GM19239 (cell line): ENCODE measurements around the gene XIRP2.
"Not testable (repeated sequence)": the region's sequence is repeated elsewhere in the genome, so short reads cannot be mapped to it uniquely, and the experiment has no call there.

Experiments used
- DNase-seq: peaks from one replicate; pipeline ENCODE4 v3.0.0; 2011; ENCODE audit warnings: low spot score; ENCODE audit not compliant: insufficient read length
- FAIRE-seq: peaks from 2 replicates; lab custom pipeline; 2011; peaks lifted over from hg19 to GRCh38; lab: Jason Lieb, UNC

XIRP2 gene

GRCh38 chr2:167017021-167017420 lies 128.7 kb downstream of the XIRP2 start:
- no peak for FAIRE-seq
- no peak for DNase-seq

DNA sequence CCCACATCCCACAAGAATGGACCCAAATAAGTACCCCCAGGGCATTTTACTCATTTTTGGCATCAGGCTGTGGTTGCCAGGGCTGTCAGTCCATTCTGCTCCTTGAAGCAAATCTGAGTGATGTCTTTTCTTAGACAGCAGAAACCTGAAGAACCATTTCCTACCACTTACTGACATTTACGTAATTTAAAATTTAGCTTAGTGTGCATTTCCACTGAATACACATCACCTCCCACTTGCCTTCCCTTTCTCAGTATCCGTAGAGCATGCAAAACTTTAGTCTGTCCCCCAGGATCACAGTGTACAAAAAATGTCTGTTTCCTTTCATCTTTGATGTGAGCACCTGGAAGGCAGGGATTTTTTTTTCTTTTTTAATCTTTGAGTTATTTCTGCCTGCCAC lies 130.3 kb downstream of the XIRP2 start:
- FAIRE-seq (no peak), DNase-seq (no peak)

- FAIRE-seq = no peak
- DNase-seq = no peak
Observed at GRCh38 chr2:167028503-167028902, 140.2 kb downstream of the XIRP2 start.

DNA sequence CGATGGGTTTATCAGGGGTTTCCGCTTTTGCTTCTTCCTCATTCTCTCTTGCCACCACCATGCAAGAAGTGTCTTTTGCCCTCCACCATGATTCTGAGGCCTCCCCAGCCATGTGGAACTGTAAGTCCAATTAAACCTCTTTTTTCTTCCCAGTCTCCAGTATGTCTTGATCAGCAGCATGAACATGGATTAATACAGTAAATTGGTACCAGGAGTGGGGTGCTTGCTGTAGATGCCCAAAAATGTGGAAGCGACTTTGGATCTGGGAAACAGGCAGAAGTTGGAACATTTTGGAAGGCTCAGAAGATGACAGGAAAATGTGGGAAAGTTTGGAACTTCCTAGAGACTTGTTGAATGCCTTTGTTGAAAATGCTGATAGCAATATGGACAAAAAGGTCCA lies 146.7 kb downstream of the XIRP2 start:
- not testable (repeated sequence) for FAIRE-seq, DNase-seq

- DNase-seq (no peak), FAIRE-seq (no peak)
Observed at GRCh38 chr2:167048829-167049228, 160.5 kb downstream of the XIRP2 start.

DNA sequence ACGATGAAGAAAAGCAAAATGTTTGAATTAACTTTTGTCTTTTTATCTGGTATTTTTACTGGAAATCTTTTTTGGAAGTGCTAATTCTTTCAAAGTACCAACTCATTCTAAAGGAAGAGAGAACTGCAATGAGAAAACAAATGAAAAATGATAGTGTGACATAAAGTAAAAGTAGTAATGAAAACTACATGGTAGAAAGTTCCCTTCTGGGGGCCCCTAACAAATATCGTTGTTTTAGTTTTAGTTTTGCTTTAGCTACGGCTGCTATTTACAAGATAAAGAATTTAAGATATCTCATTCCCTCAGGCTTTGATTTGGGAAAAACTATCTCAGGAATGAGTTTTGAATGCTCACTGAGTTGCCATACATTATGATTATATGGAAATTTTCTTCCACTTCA lies 161.4 kb downstream of the XIRP2 start:
- no peak for DNase-seq
- no peak for FAIRE-seq

- DNase-seq = no peak
- no peak for FAIRE-seq
Observed at GRCh38 chr2:167052825-167053224, 164.5 kb downstream of the XIRP2 start.

GRCh38 chr2:167054881-167055280 lies 166.6 kb downstream of the XIRP2 start:
- FAIRE-seq (no peak), DNase-seq (no peak)

DNA sequence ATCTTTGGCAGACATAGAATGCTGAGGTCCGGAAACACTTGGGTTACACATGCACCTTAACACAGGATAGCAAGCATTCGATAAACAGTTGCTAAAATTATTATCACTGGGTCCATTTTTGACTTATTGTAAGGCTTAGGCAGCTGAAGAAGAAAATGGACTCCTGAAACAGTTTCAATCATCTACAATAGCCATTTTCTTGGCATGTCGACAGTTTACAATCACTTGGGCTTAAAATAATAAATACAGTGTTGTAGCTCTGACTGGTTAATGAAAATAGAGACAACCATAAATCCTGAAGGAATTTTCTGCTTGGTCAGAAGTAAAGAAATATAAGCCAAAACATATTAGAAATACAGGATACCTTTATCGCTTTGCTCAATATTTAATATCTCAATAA lies 169.2 kb downstream of the XIRP2 start:
- FAIRE-seq = no peak
- no peak for DNase-seq

GRCh38 chr2:167059173-167059572 lies 170.9 kb downstream of the XIRP2 start:
- no peak for DNase-seq
- FAIRE-seq = no peak

- DNase-seq = no peak
- FAIRE-seq = no peak
Observed at GRCh38 chr2:167069855-167070254, 181.6 kb downstream of the XIRP2 start.

DNA sequence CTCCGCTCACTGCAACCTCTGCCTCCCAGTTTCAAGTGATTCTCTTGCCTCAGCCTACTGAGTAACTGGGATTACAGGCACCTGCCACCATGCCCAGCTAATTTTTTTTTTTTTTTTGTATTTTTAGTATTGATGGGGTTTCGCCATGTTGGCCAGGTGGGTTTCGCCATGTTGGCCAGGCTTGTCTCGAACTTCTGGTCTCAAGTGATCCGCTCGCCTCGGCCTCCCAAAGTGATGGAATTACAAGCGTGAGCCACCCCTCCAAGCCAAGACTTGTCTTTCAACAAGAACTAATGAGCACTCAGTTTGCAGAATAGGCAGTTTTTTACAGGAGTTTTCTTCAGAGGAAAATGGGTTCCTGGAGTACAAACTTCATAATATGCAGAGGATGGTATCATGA lies 187.4 kb downstream of the XIRP2 start:
- DNase-seq, FAIRE-seq: not testable (repeated sequence)

DNA sequence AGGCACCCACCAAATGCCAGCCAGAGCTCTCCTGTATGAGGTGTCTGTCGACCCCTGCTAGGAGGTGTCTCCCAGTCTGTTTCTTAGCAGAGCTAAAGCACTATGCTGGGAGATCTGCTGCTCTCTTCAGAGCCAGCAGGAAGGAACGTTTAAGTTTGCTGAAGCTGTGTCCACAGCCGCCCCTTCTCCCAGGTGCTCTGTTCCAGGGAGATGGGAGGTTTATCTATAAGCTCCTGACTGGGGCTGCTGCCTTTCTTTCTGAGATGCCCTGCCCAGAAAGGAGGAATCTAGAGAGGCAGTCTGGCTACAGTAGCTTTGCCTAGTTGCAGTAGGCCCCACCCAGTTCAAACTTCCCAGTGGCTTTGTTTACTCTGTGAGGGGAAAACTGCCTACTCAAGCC lies 210.7 kb downstream of the XIRP2 start:
- DNase-seq, FAIRE-seq: not testable (repeated sequence)

GRCh38 chr2:167100506-167100905 lies 212.2 kb downstream of the XIRP2 start:
- FAIRE-seq = no peak
- DNase-seq = no peak

DNA sequence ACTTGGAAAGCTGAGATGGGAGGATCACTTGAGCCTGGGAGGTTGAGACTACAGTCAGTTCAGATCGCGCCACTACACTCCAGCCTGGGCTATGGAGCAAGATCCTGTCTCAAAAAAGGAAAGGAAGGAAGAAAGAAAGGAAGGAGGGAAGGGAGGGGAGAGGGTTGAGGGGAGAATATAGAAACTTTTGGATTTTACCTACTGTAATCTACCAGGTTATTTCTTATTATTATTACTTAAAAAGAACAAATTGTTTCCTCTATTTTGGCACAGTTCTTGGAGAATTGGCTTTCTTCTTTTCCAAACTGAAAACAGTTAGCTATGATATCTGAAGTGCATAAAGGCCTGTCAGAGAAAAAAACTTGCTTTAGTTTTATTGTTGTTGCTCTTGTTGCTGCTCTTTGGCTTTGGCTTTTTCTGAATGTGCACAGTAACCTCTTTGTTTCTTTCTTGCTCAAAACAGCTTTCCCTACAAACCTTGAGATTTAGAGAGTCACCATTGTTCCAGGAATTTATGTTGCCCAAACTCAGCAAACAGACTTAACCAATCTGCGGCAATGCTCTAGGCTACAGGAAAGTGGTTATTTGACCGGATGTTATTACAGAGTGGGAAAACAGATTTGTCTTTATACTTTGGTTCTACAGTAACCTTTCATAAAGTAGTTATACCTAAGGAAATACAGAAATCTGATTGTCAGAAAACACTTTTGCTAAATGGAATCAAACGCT lies 214.9 kb downstream of the XIRP2 start:
- no peak for DNase-seq
- FAIRE-seq = no peak

- FAIRE-seq (no peak), DNase-seq (no peak)
Observed at GRCh38 chr2:167103757-167104133, 215.5 kb downstream of the XIRP2 start.

DNA sequence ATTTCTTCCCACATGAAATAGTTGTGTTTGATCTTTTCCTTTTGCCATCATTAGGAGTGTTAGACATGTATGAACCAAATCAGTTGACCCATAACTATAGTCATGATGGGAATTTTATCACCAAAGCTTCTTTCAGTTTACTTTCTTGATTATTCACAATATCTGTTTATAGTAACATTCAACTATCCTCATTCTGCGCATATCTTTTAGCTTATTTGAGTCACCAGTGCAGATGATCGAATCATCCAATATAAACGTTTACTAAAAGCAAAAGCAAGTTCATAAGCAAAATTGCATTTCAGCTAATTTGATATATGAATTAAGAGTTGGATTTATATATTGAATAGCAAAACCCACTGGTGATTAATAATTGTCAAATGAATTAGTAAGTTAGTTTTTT lies 216.4 kb downstream of the XIRP2 start:
- FAIRE-seq (no peak), DNase-seq (no peak)

- not testable (repeated sequence) for DNase-seq
Observed at GRCh38 chr2:167109682-167110081, 221.4 kb downstream of the XIRP2 start.

GRCh38 chr2:167110345-167110744 lies 222.1 kb downstream of the XIRP2 start:
- FAIRE-seq (no peak), DNase-seq (no peak)

More at GRCh38 chr2:167109682-167110081, 221.4 kb downstream of the XIRP2 start:
- not testable (repeated sequence) for FAIRE-seq

- no peak for DNase-seq
- no peak for FAIRE-seq
Observed at GRCh38 chr2:167114018-167114417, 225.7 kb downstream of the XIRP2 start.

DNA sequence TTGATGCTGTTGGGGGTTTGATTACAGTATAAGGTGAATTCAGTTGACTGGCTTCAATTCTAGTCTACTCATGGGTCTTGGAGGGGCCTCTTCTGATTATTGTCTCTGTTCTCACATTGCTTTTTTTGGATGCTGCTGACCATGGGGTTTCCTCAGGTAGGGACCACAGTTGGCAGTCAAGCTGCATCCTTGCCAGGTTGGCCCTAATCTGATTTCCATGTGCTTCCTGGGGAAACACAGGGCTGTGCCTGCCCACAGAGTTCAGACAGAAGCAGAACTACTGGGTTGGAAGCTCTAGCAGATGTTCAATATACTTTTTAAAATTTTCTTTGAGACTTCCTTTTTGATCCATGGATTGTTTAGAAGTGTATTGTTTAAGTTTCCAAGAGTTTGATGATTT lies 227.3 kb downstream of the XIRP2 start:
- no peak for DNase-seq
- FAIRE-seq = no peak

DNA sequence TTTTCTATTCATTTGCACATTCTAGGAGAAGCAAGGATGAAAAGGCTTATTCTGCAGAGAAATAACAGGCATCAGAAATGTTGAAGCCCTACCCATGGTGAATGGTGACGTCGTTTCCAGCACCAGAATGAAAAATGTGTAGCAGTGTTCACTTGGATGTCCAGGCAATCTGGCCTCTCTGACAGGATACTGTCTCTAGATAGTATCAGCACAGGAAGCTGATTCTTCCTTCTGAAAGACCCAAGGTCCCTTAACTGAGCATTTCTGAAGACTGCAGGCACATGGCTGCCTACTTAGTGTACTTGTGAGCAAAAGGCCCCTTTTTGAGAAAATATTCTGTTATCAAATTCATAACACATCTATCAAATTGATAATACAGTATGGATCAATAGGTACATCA lies 234.1 kb downstream of the XIRP2 start:
- no peak for FAIRE-seq
- DNase-seq = no peak
